Measurements from ENCODE around the gene MPIG6B.
A peak's percentile ranks its signal among the peaks of the same experiment; 100 is the strongest.

MPIG6B gene

DNA sequence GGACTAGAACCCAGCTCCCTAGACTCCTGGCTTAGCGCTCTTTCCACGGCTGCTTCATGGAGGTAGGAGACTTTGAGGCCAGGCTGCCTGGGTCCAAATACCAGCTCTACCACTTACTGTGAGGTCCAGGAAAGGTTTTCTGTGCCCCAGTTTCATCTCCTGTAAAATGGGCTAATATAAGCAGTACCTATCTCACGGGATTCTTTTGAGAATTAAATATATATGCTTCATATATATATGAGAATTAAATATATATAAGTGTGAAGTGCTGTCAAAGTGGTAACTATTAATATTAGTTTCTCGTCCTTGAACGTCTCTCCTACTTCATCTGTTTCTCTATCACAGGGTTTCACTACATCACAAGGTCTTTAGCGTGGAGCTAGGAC is 32.1 kb upstream of the MPIG6B start:
- TF ChIP-seq, protein P1, sequence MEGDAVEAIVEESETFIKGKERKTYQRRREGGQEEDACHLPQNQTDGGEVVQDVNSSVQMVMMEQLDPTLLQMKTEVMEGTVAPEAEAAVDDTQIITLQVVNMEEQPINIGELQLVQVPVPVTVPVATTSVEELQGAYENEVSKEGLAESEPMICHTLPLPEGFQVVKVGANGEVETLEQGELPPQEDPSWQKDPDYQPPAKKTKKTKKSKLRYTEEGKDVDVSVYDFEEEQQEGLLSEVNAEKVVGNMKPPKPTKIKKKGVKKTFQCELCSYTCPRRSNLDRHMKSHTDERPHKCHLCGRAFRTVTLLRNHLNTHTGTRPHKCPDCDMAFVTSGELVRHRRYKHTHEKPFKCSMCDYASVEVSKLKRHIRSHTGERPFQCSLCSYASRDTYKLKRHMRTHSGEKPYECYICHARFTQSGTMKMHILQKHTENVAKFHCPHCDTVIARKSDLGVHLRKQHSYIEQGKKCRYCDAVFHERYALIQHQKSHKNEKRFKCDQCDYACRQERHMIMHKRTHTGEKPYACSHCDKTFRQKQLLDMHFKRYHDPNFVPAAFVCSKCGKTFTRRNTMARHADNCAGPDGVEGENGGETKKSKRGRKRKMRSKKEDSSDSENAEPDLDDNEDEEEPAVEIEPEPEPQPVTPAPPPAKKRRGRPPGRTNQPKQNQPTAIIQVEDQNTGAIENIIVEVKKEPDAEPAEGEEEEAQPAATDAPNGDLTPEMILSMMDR (conservative IDR thresholded peaks at IDR 0.05; ENCODE audit: low read depth, low read length) = no peak
- no peak for DNase-seq (ENCODE audit: low read depth)
- no peak overlapping the region for H3K4me3 ChIP-seq (ENCODE audit: low read depth, low read length)

DNA sequence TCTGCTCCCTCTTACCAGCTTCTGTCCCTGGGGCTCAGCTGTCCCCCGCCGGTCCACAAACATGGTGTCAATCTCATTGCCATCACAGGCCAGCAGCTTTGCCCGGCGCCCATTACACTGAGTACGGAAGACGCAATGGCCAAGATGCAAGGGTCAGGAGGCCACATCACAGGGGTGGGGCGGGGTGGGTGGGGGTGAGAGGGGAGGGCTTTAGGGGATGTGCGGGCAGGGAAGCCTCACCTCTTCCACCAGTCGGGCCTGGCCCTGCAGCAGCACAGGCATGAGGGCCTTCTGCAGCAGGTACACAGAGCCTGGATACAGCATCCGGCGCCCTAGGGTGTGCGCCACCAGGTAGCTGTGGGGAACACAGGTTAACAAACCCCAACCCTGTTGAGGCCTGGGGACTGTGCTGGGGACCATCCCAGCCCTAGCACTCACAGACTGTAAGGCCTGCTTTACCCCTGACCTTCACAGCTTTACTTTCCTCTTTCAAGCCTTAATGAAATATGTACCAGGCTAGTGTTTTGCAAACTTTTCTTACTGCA is 31.5 kb upstream of the MPIG6B start:
- no peak overlapping the region for H3K4me3 ChIP-seq (ENCODE audit: low read depth, low read length)
- TF ChIP-seq, protein P1 (conservative IDR thresholded peaks at IDR 0.05; ENCODE audit: low read depth, low read length) = no peak
- DNase-seq (ENCODE audit: low read depth) = no peak

DNA sequence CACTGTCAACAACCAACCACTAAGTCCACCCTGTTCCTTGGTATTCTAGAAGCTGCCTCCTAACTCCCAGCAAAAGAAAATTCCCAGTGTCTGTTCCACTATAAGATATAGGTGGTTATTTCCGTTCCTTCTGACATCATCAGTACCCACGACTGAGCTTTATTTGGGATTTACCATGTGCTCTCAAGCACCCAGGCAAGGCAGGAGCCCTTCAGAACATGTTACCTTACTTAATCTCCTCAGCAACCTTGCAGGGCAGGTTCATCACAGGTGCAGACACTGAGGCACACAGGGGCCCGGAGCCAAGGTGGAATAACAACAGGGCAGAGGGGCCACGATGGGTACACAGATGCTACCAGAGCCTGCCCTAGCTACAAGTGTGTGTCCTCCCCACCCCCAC is 30.8 kb upstream of the MPIG6B start:
- no peak for DNase-seq (ENCODE audit: low read depth)
- TF ChIP-seq, protein P1 (conservative IDR thresholded peaks at IDR 0.05; ENCODE audit: low read depth, low read length) = no peak
- H3K4me3 ChIP-seq (ENCODE audit: low read depth, low read length) = no peak overlapping the region

DNA sequence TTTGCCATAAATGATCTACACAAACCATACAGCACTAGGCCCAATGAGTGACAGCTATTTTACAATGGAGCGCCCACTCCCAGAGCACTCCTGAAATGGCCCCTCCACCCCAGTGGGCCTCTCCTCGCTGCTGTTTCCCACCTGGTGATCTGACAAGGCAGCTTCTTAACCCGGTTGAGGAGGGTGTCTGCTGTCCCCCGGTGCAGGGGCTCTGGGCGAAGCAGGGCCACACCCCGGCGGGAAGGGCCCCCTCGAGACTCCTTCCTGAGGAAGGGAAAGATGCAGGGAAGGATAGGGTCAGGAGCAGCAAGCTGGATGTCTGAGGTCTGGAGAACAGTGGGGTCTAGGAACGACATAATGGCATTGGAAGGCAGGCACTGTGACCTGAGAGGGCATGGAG is 30.3 kb upstream of the MPIG6B start:
- TF ChIP-seq, protein P1 (conservative IDR thresholded peaks at IDR 0.05; ENCODE audit: low read depth, low read length) = no peak
- no peak overlapping the region for H3K4me3 ChIP-seq (ENCODE audit: low read depth, low read length)
- no peak for DNase-seq (ENCODE audit: low read depth)

DNA sequence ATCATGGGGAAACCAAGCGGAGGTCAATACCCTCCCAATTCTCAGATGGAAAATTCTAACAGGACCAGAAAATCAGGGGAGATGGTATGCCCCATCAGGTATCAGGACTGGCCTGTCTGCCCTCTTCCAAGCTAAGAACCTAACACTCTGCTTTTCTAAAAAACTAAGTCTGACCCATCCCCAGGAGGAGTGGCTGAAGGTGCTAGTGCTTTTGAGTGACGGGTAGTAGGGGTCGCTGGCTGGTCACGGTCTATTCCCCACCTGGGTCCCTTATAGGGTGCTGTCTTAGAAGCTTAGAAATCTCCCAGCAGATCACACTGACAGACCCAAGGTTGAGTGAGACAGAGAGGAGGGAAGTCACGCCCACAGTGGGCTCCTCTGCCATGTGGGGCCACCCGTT is 29.6 kb upstream of the MPIG6B start:
- DNase-seq (ENCODE audit: low read depth) = no peak
- TF ChIP-seq, protein P1 (conservative IDR thresholded peaks at IDR 0.05; ENCODE audit: low read depth, low read length) = no peak
- H3K4me3 ChIP-seq (ENCODE audit: low read depth, low read length) = no peak overlapping the region

DNA sequence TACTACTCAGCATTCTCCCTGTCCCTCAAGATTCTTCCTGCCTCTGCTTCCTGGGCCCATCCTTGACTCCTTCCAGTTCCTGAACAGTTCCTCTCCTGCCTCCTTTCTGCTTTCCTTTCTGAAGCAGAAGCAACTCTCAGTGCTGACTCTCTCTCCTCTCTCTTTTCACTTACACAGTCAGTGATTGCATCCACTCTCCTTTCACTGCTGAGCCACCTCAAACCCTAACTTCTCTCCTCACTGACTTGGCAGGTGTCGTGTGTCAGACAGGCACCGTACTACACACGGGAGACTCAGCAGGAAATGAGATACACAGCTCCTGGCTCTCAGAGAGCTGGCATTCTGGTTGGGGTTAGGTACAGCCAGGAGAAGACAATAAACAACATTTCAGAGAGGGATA is 25.6 kb upstream of the MPIG6B start:
- peak; percentile 16 for DNase-seq (ENCODE audit: low read depth)
- no peak overlapping the region for H3K4me3 ChIP-seq (ENCODE audit: low read depth, low read length)
- TF ChIP-seq, protein P1 (conservative IDR thresholded peaks at IDR 0.05; ENCODE audit: low read depth, low read length) = no peak

DNA sequence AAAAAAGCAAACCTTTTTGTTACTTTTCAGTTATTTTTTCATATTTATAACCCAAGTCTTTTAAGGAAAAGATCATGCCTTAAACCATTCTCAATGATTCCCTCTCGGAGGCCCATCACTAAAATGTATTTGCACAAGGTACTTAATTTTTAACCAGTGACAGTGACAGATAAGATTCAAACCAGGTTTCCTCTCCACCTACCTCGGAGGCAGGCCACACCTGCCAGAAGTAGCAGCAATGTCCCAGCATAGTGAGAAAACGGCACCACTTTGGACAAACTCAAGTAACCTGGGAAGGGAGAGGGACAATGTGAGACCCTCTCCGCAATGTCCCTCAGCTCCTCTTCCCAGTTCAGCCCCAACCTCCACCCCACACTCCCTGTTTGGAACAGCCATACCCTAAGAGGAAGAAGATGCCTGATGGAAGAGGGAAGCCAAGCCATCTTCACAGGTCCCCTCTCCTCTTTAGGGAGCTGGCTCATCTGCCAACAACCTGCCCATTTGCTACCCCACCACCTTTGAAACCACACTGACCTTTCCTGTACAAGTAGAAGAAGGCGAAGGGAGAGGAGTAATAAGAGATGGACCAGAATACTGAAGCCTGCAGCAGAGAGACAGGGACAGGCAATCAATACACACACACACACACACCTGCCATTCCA is 22.3 kb upstream of the MPIG6B start:
- H3K4me3 ChIP-seq (ENCODE audit: low read depth, low read length) = no peak overlapping the region

More for the DNA sequence above, 22.3 kb upstream of the MPIG6B start:
- DNase-seq (ENCODE audit: low read depth) = no peak
- TF ChIP-seq, protein P1 (conservative IDR thresholded peaks at IDR 0.05; ENCODE audit: low read depth, low read length) = no peak
